GM19372 (cell line): Measurements from ENCODE around the gene SWT1.

ENCODE experiments used
- ATAC-seq: cut with Tn5 transposase; IDR thresholded peaks from one replicate; pipeline ENCODE4 v1.9.1; 2021; ENCODE audit warnings: mild to moderate bottlenecking, low read depth, moderate library complexity; ENCODE audit not compliant: unreplicated experiment

SWT1 gene

DNA sequence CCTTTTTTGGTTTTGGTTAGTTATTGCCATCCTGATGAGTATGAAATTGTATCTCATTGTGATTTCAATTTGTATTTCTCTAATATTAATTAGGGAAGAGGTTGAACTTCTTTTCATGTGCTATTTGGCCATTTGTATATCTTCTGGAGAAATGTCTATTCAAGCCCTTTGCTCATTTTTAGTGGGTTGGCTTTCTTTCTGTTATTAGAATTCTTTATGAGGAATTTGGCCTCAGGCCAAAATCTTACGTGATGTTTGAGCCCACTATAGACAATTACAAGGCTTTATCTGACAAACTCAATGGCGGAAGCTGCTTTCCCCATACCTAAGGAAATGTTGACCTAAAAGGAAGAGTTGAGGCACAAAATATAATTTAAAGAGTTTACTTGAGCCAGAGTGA, 127.1 kb downstream of the SWT1 start:
- ATAC-seq, result no peak

DNA sequence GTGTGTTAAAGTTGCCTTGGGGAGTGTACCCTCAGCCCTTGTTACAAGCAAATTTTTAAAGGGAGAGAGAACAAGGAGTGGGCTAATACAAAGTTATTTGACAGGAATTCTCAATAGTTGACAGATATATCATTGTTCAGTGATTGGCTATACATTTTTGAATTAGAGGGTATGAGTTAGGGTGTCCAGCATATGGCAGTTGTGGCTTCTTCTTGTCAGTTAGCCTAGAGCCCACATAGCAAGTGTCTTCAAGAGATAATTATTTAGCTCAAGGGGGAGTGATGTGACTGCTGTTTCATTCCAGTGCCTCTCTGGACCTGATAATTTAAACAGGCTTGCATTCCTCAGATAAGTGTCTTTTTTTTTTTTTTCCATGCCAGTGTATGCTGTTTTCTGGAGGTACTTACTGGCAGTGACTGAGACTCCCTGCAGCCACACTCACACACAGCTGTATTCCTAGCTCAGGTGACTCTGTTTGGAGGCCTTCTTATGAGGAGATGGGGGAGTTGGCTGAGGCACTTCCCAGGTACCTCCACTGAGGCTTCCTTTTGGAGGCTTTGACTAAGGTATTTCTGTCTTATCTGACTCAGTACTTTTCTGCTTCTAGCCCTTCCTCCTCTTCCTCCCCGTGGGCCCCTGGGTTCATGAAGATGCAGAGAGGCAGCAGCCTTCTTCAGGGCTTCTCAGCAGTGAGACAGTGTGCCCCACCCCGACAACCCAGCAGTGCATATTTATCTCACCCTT, 127.7 kb downstream of the SWT1 start:
- no peak for ATAC-seq

DNA sequence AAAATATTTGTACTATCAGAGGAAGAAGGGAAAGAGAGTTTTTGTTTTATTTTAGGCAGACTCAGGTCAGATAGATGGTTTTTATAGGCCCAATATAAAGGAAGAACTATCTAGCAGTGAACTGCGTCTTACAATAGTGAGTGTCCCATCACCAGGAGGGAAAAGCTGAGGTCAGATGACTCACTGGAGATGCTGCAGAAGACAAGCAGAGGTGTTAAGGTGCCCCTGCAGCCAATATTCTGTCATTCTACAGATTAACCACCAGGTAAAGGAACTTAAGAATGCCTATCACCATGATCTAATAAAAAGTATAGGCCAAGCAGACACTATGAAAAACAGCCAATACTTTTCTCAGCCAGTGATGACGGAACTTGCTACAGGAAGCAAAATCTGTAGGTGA, 130.5 kb downstream of the SWT1 start:
- no peak for ATAC-seq

DNA sequence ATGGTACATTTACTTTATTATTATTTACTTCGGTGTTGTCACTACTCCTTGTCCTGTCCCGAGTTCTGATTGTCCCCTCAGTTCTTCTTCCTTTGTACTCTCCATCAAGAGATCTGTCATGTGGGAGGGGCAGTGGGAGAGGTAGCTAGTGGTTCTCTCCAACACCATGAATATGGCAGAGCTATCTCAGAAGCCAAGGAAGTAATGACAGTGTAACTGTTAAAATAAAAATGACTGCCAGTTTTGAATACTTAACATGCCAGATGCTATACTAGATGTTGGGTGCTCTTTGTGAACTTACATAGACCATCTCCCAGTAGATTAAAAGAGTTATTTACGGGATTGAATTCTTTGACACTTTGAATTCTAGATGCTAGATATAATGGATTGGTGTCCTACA, 131.5 kb downstream of the SWT1 start:
- no peak for ATAC-seq

DNA sequence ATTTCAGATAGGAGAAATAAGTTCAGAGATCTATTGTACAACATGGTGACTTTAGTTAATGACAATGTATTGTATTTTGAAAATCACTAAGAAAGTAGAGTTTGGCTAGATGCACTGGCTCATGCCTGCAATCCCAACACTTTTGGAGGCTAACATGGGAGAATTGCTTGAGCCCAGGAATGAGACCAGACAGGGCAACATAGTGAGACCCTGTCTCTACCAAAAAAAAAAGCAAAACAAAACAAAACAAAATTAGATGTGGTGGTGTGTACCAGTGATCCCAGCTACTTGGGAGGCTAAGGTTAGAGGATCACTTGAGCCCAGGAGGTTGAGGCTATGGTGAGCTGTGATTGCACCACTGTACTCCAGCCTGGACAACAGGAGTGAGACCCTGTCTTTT, 132.9 kb downstream of the SWT1 start:
- ATAC-seq, result no peak

DNA sequence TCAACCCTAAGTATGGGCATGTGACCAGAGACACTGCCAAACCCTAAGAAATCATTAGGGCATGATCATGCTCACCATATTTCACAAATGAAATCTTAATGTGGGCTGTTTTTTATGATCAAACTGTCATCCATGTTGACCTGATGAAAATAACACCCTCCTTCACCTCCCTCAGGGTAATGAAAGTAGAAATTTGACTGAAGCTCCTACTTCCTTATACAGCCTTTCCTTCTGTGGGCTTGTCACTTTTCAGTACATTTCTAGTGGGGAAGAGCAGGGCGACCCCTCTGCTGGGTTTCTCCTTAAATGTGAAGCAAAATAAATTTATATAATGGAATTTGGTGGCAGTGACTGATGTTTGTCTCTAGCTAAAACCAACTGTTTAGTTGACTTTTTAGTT, 134.2 kb downstream of the SWT1 start:
- ATAC-seq, result peak; percentile 50

DNA sequence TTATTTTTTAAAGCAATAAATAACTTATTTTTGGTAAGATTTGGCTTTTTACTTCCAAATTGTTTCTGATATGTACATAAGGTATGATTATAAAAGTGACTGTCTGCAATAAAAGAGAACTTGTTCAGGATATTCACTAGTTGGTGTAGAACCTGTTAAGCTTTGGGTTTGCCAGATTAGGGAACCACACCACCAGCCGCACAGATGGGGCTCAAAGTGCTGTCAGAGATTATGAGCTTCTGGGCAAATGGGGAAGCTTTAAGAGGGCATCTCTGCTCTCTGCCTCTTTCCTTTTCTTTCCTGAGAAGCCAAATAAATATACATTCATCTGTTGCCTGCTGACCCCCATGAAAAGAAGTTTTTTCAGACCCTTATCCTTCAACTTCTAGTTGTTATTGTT, 134.7 kb downstream of the SWT1 start:
- ATAC-seq, result no peak

DNA sequence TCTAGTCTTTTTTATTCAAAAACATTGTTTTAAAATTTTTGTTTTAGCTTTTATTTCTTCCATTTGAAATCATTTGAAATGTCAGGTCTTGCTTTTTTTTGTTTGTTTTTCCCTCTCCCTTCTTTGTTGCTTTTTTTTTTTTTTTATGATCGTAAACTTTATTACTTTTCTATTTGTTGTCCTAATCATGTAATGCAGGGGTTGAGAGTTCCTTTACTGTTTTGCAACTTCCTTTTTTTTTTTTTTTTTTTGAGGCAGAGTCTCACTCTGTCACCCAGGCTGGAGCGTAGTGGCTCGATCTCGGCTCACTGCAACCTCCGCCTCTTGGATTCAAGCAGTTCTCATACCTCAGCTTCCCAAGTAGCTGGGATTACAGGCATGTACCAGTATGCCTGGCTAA, 135.3 kb downstream of the SWT1 start:
- ATAC-seq, result no peak

DNA sequence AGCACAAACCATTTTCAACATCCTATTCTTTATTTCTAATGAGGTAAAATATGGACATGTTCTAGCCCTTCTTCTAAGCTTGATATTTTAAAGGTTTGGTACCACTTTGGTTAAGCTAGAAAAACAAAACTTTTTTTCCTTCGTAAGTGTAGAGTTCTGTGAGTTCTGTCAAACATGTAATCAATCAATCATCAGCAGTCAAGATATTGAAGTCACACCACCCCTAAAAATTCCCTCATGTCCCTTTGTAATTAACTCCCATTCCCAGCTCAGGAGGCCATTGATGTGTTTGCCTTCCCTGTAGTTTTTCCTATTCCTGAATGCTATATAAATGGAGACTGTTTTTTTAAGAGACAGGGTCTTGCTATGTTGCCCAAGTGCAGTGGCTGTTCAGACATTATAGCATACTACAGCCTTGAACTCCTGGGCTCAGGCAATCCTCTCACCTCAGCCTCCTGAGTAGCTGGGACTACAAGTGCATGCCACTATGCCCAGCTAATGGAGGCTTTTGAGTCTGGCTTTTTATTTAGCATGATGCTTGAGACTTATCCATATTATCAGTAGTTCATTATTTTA, 137.1 kb downstream of the SWT1 start:
- no peak for ATAC-seq

DNA sequence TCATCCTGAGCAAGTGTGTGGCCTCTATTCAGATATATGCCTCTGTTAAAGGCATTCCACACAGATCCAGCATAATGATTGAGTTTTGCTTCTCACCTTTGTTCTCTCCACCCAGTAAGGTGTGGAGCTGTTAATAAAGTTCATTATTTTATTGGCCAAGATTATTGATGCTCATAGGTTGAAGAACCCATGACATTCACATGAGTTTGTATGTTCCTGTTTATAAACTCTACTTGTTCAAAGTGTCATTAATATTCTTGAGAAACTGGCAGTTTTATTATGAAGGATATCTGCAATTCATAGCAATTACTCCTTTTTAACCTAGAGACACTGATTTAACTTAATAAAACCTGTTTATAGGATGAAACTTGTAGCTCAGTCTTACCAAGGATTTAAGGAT, 138.1 kb downstream of the SWT1 start:
- ATAC-seq, result no peak

DNA sequence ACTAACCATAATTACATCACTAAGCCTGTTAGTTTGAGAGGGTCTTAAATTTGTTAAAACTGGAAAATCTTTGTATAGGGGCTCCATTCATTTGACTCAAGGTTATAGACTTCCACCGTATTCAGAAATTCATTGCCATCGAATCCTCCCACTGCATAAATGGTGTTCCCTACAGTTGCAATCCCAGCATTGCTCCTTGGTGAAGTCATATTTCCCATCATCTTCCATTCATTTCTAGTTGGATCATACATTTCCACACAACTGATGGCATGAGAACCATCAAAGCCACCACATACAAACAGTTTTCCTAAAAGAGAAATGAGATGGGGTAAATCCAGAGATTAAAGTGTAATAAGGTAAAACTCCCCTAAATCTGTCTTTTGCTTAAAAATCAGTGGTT, 141.0 kb downstream of the SWT1 start:
- no peak for ATAC-seq

DNA sequence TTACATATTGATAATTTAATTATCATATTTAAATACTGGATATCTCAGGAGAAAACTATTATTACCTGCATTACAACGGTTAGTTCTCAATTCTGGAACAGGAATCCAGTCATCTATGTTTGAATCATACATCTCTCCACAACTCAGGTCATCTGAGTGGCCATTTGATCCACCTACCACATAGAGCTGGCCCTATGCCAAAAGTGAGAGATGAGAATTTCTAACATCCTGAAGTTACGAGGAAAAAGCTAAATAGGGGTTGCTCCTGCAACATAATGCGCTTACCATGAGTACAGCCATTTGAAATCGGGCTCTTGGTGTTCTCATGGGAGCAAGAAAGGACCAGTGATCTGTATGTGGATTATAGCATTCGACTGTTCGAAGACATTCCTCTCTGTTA, 143.2 kb downstream of the SWT1 start:
- no peak for ATAC-seq

DNA sequence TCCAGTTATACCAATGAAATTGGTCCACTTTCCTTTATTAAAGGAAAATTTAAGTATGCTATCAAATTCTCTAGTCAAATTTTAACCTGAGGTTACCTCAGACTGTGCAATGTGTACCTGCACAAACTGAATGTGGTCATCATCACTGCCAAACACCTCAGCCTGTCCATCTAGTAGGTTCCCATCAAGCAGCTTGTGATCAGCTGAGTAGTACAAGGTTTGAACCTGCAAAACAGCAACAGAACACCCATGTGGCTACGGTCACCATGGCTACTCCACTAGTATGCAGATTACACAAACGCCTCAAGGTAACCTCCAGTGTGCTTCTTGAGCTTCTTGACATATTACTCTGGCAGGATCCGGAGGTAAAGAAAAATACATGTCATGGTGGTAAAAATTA, 148.5 kb downstream of the SWT1 start:
- ATAC-seq, result no peak

DNA sequence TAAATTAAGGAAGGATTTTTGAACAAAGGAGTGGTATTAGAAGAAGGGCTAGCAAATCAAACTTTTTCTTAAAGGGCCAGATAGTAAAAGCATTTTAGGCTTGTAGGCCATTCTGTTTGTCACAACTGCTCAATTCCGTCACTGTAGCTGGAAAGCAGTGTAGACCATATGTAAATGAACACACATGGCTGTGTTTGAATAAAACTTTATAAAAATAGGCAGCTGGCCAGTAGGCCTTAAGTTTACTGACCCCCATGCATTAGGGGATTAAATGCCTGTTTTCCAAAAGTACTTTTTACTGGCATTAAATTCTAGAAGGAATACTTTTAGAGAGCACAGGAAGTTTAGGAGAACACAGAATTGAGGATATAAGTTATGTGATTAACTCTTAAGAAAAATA, 151.2 kb downstream of the SWT1 start:
- ATAC-seq, result no peak

DNA sequence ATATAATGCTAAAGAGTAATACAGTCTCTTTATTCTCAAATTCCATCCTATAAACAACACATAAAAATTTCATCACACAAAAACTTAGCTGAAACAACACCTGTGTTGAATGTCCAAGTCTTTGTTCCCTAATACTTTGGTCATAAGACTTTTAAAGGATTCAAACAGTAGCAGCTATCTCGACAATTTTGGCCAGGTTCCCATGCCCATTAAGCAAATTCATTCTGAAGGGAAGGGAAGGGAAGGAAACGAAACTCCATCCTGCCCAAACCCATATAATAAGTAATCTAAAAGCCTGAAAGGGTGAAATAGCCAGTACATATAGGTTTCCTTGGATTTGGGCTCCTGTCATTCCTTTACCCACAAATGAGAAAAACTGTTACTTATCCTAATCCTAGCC, 152.6 kb downstream of the SWT1 start:
- no peak for ATAC-seq

DNA sequence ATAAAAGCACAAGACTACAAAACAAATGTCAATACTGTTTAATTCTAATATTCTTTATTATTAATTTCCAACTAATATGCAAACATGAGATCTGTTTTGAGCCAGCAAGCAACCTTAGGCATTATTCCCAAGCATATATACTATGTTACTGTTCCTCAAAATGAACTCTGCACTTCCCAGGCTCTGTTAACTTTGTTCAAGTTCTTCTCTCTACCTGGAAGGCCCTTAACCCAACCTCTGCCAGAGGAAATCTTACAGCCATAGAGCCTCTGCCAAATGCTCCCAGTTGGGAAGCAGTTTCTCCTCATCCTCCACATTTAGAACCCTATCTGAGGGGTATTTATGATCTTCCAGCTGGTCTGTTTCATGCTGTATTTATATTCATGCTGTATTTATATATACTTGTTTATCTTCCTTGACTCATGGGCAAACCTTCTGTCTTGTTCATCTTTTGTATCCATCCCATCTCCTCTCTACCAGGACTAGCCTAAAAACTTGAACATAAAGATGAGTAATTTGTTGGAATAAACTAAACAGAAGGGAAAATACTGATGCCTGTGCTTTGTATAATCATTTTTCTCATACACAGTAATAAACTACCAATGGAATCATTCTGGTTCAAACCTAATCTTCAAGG, 154.7 kb downstream of the SWT1 start:
- ATAC-seq, result no peak

DNA sequence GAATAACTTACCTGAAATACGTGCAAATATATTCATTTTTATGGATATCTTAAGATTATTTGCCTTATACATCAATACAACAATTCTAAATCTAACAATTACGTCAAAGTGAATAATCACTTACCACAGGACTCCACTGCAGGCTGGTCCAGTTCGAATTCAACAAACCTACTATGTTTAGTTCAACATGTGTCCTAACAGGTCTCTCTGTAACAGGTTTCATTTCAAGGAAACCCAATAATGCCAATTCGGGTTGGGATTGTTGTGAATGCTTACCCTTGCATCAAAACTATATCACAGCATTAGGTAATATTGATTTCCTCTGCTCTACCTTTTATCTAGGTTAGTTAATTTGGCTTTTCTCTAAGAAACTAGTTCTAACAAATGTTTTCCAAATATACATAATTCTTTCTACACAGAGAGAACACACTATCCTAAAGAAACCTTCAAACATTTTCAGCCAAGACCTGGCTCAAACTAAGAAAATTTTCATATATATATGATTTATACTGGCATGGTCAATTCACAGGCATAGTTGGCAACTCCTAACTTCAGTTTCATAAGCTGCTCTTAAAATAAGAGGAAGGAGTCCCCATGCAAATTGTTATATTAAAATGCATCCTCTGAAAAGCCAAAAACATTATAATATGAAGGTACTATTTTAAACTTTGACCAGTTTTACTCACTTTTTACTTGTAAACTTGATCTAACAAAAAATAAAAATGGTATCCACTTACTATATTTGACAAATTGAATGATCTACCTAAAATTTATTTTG, 155.6 kb downstream of the SWT1 start:
- ATAC-seq, result no peak

DNA sequence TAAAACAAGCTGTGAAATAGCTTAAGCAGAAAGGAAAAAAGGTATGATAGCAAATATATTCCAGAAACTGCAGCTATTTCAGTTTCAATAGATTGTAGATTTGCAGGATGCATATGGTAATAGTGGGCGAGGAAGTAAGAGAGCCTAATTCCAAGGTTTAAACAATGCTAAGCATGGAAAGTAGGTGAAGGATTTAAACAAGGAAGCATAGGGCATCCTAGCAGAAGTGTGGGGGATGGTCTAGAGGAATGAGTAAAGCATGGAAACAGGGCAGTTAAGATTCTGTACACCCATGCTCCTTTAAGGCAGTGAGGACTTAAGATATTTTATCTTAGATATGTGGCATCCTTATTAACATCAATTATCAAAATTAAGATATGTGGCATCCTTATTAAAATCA, 157.4 kb downstream of the SWT1 start:
- ATAC-seq, result no peak

DNA sequence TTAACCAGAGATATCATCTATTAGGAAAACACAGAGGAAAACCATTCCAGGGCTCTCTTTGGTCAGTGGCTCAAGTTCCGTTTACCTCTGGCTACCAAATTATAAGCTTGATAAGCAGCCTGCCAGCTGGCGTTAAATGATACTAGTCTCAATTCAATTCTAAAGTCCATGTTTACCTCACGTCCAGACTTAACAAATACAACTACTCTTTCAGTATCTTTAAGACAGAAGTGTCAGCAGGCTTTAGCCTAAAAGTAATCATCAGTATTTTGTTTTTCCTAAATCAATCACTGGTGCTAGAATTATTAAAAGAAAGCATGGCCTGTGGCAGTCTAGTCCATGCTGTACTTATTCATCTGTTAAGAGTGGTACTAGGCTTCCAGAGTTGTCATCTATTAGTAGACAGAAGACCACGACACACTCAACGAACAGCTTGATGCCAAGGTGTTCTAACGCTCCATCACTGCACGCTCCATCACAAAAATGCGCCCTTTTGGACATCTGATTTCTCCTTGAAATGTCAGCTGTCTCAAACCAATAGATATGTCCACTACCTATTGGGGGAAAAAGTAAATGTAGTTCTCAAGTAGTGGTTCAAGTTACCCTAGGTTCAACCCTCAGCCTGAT, 158.6 kb downstream of the SWT1 start:
- ATAC-seq, result peak; percentile 0

DNA sequence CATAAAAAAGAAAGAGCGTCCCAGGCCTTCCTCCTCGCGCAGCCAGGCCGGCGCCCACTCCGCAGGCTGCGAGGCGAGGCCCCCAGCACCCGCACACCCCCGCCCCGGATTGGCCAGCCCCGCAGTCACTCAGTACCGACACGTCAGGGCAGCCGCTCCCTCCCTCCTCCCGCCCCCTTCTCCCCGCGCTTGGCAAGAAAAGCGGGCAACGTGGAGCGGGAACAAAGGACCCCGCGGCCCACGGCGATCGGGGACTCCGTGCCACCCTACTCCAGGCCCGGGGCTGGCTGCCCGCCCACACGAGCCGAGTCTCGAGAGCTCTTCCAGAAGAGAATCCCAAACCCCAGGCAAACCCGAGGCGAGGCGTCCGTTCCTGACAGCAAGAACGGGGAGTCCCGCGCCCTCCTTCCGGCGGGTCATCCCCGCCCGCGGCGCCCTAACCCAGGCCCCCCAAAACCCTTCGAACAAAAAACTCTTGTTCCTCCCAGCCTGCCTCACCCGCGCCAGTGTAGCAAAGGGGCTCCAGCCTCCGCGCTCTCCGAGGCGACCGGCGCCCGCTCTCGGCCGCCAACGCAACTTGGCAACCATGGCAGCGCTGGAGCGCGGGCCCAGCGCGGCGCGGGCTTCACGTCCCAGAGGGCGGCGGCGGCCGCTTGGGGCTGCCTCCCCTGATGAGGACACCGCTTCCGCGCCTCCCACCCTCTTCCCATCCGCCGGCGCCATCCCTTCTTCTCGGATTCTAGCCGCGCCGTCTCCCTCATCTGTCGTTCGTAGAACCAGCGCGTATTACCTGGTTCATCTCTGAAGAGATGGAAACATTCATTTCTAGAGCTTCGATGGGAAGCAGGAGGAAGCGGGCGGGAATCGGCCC, 159.4 kb downstream of the SWT1 start:
- ATAC-seq, result peak; percentile 48
